Activated naive CD8-positive, alpha-beta T cell (primary cell): ENCODE measurements around the gene ADAMTS14.

ENCODE experiments used
- H3K27ac Mint-ChIP-seq: one replicate; pipeline ENCODE4 v1.8.0; 2021; ENCODE audit warnings: mixed read lengths
- H3K27me3 Mint-ChIP-seq: one replicate; pipeline ENCODE4 v1.8.0; 2021; ENCODE audit warnings: mixed read lengths
- H3K36me3 Mint-ChIP-seq: one replicate; pipeline ENCODE4 v1.8.0; 2021; ENCODE audit warnings: mixed read lengths
- H3K4me1 Mint-ChIP-seq: one replicate; pipeline ENCODE4 v1.8.0; 2021; ENCODE audit warnings: low read depth, mixed read lengths
- H3K4me3 Mint-ChIP-seq: one replicate; pipeline ENCODE4 v1.8.0; 2021; ENCODE audit warnings: mild to moderate bottlenecking, mixed read lengths
- H3K9me3 Mint-ChIP-seq: one replicate; pipeline ENCODE4 v1.8.0; 2021; ENCODE audit warnings: low read depth, mixed read lengths

ADAMTS14 gene

GRCh38 chr10:70738761-70739121 is 66.4 kb downstream of the ADAMTS14 start:
- Mint-ChIP-seq H3K4me3 (no peak overlapping the region), H3K36me3 (no peaks in the 10 kb centered on the region), H3K4me1 (peaks cover 5% of the 10 kb centered on the region), H3K27ac (no peak overlapping the region), H3K27me3 (no peaks in the 10 kb centered on the region), H3K9me3 (no peaks in the 10 kb centered on the region)

GRCh38 chr10:70740406-70741288 is 68.3 kb downstream of the ADAMTS14 start:
- H3K4me1 Mint-ChIP-seq = peaks cover 5% of the 10 kb centered on the region

GRCh38 chr10:70742537-70743429 is 70.5 kb downstream of the ADAMTS14 start:
- no peak overlapping the region for H3K27ac Mint-ChIP-seq

More at GRCh38 chr10:70740406-70741288, 68.3 kb downstream of the ADAMTS14 start:
- Mint-ChIP-seq H3K4me3 (no peak overlapping the region), H3K36me3 (no peaks in the 10 kb centered on the region), H3K27me3 (no peaks in the 10 kb centered on the region), H3K27ac (no peak overlapping the region), H3K9me3 (no peaks in the 10 kb centered on the region)

GRCh38 chr10:70743430-70743788 is 71.1 kb downstream of the ADAMTS14 start:
- Mint-ChIP-seq H3K27me3 (no peaks in the 10 kb centered on the region), H3K4me3 (no peak overlapping the region)

More at GRCh38 chr10:70742537-70743429, 70.5 kb downstream of the ADAMTS14 start:
- Mint-ChIP-seq H3K9me3 (no peaks in the 10 kb centered on the region), H3K36me3 (no peaks in the 10 kb centered on the region), H3K4me1 (peaks cover 5% of the 10 kb centered on the region), H3K27me3 (no peaks in the 10 kb centered on the region), H3K4me3 (no peak overlapping the region)

GRCh38 chr10:70743879-70744278 is 71.6 kb downstream of the ADAMTS14 start:
- Mint-ChIP-seq H3K4me1 (peaks cover 5% of the 10 kb centered on the region), H3K36me3 (no peaks in the 10 kb centered on the region), H3K27ac (no peak overlapping the region), H3K9me3 (no peaks in the 10 kb centered on the region), H3K4me3 (no peak overlapping the region), H3K27me3 (no peaks in the 10 kb centered on the region)

More at GRCh38 chr10:70743430-70743788, 71.1 kb downstream of the ADAMTS14 start:
- peaks cover 5% of the 10 kb centered on the region for H3K4me1 Mint-ChIP-seq
- no peaks in the 10 kb centered on the region for H3K9me3 Mint-ChIP-seq
- H3K36me3 Mint-ChIP-seq = no peaks in the 10 kb centered on the region
- H3K27ac Mint-ChIP-seq = no peak overlapping the region

GRCh38 chr10:70744617-70745143 is 72.4 kb downstream of the ADAMTS14 start:
- H3K9me3 Mint-ChIP-seq = no peaks in the 10 kb centered on the region
- no peak overlapping the region for H3K27ac Mint-ChIP-seq

GRCh38 chr10:70745555-70745954 is 73.2 kb downstream of the ADAMTS14 start:
- no peaks in the 10 kb centered on the region for H3K9me3 Mint-ChIP-seq
- peaks cover 5% of the 10 kb centered on the region for H3K4me1 Mint-ChIP-seq
- H3K27ac Mint-ChIP-seq = no peak overlapping the region
- H3K36me3 Mint-ChIP-seq = no peaks in the 10 kb centered on the region
- H3K27me3 Mint-ChIP-seq = no peaks in the 10 kb centered on the region
- H3K4me3 Mint-ChIP-seq = no peak overlapping the region

More at GRCh38 chr10:70744617-70745143, 72.4 kb downstream of the ADAMTS14 start:
- H3K27me3 Mint-ChIP-seq = no peaks in the 10 kb centered on the region
- peaks cover 5% of the 10 kb centered on the region for H3K4me1 Mint-ChIP-seq
- no peak overlapping the region for H3K4me3 Mint-ChIP-seq
- no peaks in the 10 kb centered on the region for H3K36me3 Mint-ChIP-seq

- H3K4me1 Mint-ChIP-seq = peaks cover 5% of the 10 kb centered on the region
- no peak overlapping the region for H3K27ac Mint-ChIP-seq
- no peaks in the 10 kb centered on the region for H3K9me3 Mint-ChIP-seq
- H3K4me3 Mint-ChIP-seq = no peak overlapping the region
- H3K27me3 Mint-ChIP-seq = no peaks in the 10 kb centered on the region
- H3K36me3 Mint-ChIP-seq = no peaks in the 10 kb centered on the region
Observed at GRCh38 chr10:70747192-70747965, 75.1 kb downstream of the ADAMTS14 start.

GRCh38 chr10:70748305-70748704 is 76.0 kb downstream of the ADAMTS14 start:
- Mint-ChIP-seq H3K4me3 (no peak overlapping the region), H3K4me1 (no peaks in the 10 kb centered on the region), H3K27ac (no peak overlapping the region), H3K27me3 (no peaks in the 10 kb centered on the region), H3K36me3 (no peaks in the 10 kb centered on the region), H3K9me3 (no peaks in the 10 kb centered on the region)

GRCh38 chr10:70748801-70749573 is 76.7 kb downstream of the ADAMTS14 start:
- no peaks in the 10 kb centered on the region for H3K36me3 Mint-ChIP-seq
- H3K9me3 Mint-ChIP-seq = no peaks in the 10 kb centered on the region
- H3K27ac Mint-ChIP-seq = no peak overlapping the region
- no peak overlapping the region for H3K4me3 Mint-ChIP-seq
- H3K4me1 Mint-ChIP-seq = no peaks in the 10 kb centered on the region
- no peaks in the 10 kb centered on the region for H3K27me3 Mint-ChIP-seq

- Mint-ChIP-seq H3K4me3 (no peak overlapping the region), H3K27me3 (no peaks in the 10 kb centered on the region), H3K36me3 (no peaks in the 10 kb centered on the region), H3K27ac (no peak overlapping the region), H3K9me3 (no peaks in the 10 kb centered on the region), H3K4me1 (no peaks in the 10 kb centered on the region)
Observed at GRCh38 chr10:70749756-70750155, 77.5 kb downstream of the ADAMTS14 start.

GRCh38 chr10:70750156-70750703 is 77.9 kb downstream of the ADAMTS14 start:
- Mint-ChIP-seq H3K9me3 (no peaks in the 10 kb centered on the region), H3K4me3 (no peak overlapping the region), H3K27ac (no peak overlapping the region), H3K36me3 (no peaks in the 10 kb centered on the region), H3K4me1 (no peaks in the 10 kb centered on the region), H3K27me3 (no peaks in the 10 kb centered on the region)

- Mint-ChIP-seq H3K9me3 (no peaks in the 10 kb centered on the region), H3K36me3 (no peaks in the 10 kb centered on the region), H3K27ac (no peak overlapping the region), H3K27me3 (no peaks in the 10 kb centered on the region), H3K4me1 (no peaks in the 10 kb centered on the region), H3K4me3 (no peak overlapping the region)
Observed at GRCh38 chr10:70751356-70751755, 79.0 kb downstream of the ADAMTS14 start.
